ENCODE measurements around the gene ELF3. TPM values are rescaled to one million over a fixed set of nuclear protein-coding genes. Genes with fewer than 3 reads are reported as not detected.

ELF3 gene
- total and polyA plus RNA-seq, 2 of the 13 experiments (the other 11 are each of a cell fraction or from before 2014, with no cell fraction given), result 11.5 to 55.1 TPM

GRCh38 chr1:202010180-202011015 is at the start of gene ELF3 (continued):
- TF ChIP-seq ZNF687 (CRISPR knock-in tag; IDR thresholded peaks at IDR 0.05) (peak; percentile 90), ZNF441 (CRISPR knock-in tag; IDR thresholded peaks at IDR 0.05; ENCODE audit: borderline replicate concordance) (peak; percentile 56; the same call in 1 of the 2 replicates), KDM5A (IDR thresholded peaks at IDR 0.05; ENCODE audit: borderline replicate concordance, low read length) (peak; percentile 21; the same call in 1 of the 2 replicates), TOPORS (CRISPR knock-in tag; IDR thresholded peaks at IDR 0.05) (no peak; the same call in 1 of the 2 replicates), NAIF1 (CRISPR knock-in tag; IDR thresholded peaks at IDR 0.05; ENCODE audit: borderline replicate concordance) (no peak), ATF6 (CRISPR knock-in tag; conservative IDR thresholded peaks at IDR 0.05) (no peak), ZNF616 (CRISPR knock-in tag; IDR thresholded peaks at IDR 0.05; ENCODE audit: low read depth) (peak; percentile 87; the same call in 1 of the 2 replicates), FOXO4 (CRISPR knock-in tag; conservative IDR thresholded peaks at IDR 0.05) (no peak), ZNF883 (CRISPR knock-in tag; IDR thresholded peaks at IDR 0.05; ENCODE audit: not compliant biosample characterization) (peak; percentile 70), E2F5 (CRISPR knock-in tag; conservative IDR thresholded peaks at IDR 0.05) (no peak), AGO1 (IDR thresholded peaks at IDR 0.05; ENCODE audit: low read depth, low read length, poor library complexity, severe bottlenecking) (no peak), ZFP36L2 (CRISPR knock-in tag; IDR thresholded peaks at IDR 0.05) (no peak), ZKSCAN5 (CRISPR knock-in tag; IDR thresholded peaks at IDR 0.05) (no peak), YEATS2 (CRISPR knock-in tag; IDR thresholded peaks at IDR 0.05; ENCODE audit: borderline replicate concordance) (0 out of 2 replicates have a peak, but pooled peaks have one; percentile 32)
- TF ChIP-seq, protein P1, sequence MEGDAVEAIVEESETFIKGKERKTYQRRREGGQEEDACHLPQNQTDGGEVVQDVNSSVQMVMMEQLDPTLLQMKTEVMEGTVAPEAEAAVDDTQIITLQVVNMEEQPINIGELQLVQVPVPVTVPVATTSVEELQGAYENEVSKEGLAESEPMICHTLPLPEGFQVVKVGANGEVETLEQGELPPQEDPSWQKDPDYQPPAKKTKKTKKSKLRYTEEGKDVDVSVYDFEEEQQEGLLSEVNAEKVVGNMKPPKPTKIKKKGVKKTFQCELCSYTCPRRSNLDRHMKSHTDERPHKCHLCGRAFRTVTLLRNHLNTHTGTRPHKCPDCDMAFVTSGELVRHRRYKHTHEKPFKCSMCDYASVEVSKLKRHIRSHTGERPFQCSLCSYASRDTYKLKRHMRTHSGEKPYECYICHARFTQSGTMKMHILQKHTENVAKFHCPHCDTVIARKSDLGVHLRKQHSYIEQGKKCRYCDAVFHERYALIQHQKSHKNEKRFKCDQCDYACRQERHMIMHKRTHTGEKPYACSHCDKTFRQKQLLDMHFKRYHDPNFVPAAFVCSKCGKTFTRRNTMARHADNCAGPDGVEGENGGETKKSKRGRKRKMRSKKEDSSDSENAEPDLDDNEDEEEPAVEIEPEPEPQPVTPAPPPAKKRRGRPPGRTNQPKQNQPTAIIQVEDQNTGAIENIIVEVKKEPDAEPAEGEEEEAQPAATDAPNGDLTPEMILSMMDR (CRISPR knock-in tag; IDR thresholded peaks at IDR 0.05), result 0 out of 2 replicates have a peak, but pooled peaks have one; percentile 6
- TF ChIP-seq, protein P2, sequence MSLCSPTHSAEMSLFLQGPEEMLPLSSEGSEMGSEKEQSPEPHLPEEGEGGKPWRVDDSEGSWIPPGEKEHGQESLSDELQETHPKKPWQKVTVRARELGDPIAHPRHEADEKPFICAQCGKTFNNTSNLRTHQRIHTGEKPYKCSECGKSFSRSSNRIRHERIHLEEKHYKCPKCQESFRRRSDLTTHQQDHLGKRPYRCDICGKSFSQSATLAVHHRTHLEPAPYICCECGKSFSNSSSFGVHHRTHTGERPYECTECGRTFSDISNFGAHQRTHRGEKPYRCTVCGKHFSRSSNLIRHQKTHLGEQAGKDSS (CRISPR knock-in tag; IDR thresholded peaks at IDR 0.05; ENCODE audit: borderline replicate concordance, low read depth), result no peak
